HL-60 (cell line): ENCODE results near the gene SPAG9.

Experiments
- DNase-seq, 2 experiments: peaks; one replicate each; pipeline ENCODE4 v3.0.0-alpha.2; 2010 to 2020; ENCODE audit warnings: low read depth in 1 of 2, low spot score in 1 of 2
- H3K27ac ChIP-seq: fragments of 250-450 bp; sonication (Bioruptor Pico); replicated peaks from 2 replicates; pipeline ENCODE4 v1.5.1; 2020; ENCODE audit warnings: mild to moderate bottlenecking, moderate library complexity
- H3K27me3 ChIP-seq: fragments of 250-450 bp; sonication (Bioruptor Pico); 2 replicates; pipeline ENCODE4 v1.5.1; 2021; ENCODE audit warnings: mild to moderate bottlenecking, moderate library complexity; ENCODE audit not compliant: insufficient read depth, poor library complexity, severe bottlenecking
- H3K4me3 ChIP-seq: replicated peaks from 2 replicates; pipeline ENCODE4 v1.5.1; 2011; ENCODE audit warnings: mild to moderate bottlenecking, control low read depth, low read length; ENCODE audit not compliant: insufficient read depth
- GABPA ChIP-seq: IDR thresholded peaks from 2 replicates; pipeline ENCODE4 v1.6.1; 2012; ENCODE audit warnings: low read depth
- POLR2AphosphoS5 ChIP-seq: IDR thresholded peaks from 2 replicates; pipeline ENCODE4 v1.6.1; 2012; ENCODE audit warnings: low read depth
- SPI1 ChIP-seq: IDR thresholded peaks from 2 replicates; pipeline ENCODE4 v1.6.1; 2012; ENCODE audit warnings: low read depth, mild to moderate bottlenecking, borderline replicate concordance
- TF ChIP-seq, protein P1 (sequence below): IDR thresholded peaks from one replicate; pipeline ENCODE4 v1.5.1; 2011; ENCODE audit warnings: low read length, control low read depth, inconsistent platforms; ENCODE audit not compliant: insufficient read depth
- TF ChIP-seq, protein P2 (sequence below): IDR thresholded peaks from 2 replicates; pipeline ENCODE4 v1.6.1; 2012; ENCODE audit warnings: low read depth; ENCODE audit not compliant: insufficient replicate concordance

The SPAG9 gene

DNA sequence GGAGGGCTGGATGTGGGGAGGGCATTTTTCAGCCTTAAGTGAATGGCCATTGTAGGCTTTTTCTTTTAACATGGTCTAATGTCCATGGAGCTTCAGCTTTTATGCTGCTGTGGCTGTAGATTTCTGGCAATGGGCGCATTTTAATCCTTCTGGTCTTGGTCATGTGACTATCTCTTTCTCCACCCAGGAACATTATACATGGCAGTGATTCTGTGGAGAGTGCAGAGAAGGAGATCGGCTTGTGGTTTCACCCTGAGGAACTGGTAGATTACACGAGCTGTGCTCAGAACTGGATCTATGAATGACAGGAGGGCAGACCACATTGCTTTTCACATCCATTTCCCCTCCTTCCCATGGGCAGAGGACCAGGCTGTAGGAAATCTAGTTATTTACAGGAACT lies 40.9 kb upstream of the SPAG9 start:
- no peak for DNase-seq
- no peak overlapping the region for H3K27ac ChIP-seq
- no peaks in the 10 kb centered on the region for H3K27me3 ChIP-seq
- H3K4me3 ChIP-seq, result no peak overlapping the region
- no peak for TF ChIP-seq SPI1

DNA sequence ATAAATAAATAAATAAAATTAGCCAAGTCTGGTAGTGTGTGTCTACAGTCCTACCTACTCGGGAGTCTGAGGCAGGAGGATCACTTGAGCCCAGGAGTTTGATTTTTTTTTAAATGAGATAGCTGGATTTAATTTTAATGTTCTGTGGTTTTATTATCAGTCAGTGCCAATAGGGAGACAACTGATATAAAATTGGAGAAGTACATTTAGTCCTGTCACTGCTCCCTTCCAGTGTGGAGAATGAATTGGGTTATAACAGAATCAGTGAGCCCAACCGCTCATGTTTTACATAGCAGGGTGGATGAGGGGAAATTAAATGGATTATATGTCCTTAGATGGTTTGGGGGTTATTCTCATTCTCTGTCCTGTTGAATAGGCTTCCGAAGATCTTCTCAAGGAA lies 38.9 kb upstream of the SPAG9 start:
- Histone ChIP-seq H3K27me3 (no peaks in the 10 kb centered on the region), H3K27ac (no peak overlapping the region), H3K4me3 (no peak overlapping the region)
- DNase-seq, result no peak
- TF ChIP-seq SPI1 (no peak), GABPA (no peak), POLR2AphosphoS5 (no peak)
- TF ChIP-seq, protein P1, sequence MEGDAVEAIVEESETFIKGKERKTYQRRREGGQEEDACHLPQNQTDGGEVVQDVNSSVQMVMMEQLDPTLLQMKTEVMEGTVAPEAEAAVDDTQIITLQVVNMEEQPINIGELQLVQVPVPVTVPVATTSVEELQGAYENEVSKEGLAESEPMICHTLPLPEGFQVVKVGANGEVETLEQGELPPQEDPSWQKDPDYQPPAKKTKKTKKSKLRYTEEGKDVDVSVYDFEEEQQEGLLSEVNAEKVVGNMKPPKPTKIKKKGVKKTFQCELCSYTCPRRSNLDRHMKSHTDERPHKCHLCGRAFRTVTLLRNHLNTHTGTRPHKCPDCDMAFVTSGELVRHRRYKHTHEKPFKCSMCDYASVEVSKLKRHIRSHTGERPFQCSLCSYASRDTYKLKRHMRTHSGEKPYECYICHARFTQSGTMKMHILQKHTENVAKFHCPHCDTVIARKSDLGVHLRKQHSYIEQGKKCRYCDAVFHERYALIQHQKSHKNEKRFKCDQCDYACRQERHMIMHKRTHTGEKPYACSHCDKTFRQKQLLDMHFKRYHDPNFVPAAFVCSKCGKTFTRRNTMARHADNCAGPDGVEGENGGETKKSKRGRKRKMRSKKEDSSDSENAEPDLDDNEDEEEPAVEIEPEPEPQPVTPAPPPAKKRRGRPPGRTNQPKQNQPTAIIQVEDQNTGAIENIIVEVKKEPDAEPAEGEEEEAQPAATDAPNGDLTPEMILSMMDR, result no peak

DNA sequence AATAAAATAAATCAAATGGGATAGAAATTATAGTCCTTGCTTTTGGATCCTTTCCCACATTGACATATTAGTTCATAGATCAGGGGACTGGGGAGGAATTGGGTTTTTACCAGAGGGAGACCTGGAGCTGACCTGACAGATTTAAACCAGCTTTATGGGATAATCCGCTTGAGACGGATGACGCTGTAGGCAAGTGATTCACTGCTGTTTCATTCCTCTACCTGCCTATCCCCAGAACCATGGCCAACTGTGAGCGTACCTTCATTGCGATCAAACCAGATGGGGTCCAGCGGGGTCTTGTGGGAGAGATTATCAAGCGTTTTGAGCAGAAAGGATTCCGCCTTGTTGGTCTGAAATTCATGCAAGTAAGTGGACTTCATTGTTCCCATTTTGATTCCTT lies 34.7 kb upstream of the SPAG9 start:
- Histone ChIP-seq H3K27ac (no peak overlapping the region), H3K4me3 (no peak overlapping the region)
- TF ChIP-seq GABPA (no peak), SPI1 (no peak), POLR2AphosphoS5 (no peak)
- TF ChIP-seq, protein P2, sequence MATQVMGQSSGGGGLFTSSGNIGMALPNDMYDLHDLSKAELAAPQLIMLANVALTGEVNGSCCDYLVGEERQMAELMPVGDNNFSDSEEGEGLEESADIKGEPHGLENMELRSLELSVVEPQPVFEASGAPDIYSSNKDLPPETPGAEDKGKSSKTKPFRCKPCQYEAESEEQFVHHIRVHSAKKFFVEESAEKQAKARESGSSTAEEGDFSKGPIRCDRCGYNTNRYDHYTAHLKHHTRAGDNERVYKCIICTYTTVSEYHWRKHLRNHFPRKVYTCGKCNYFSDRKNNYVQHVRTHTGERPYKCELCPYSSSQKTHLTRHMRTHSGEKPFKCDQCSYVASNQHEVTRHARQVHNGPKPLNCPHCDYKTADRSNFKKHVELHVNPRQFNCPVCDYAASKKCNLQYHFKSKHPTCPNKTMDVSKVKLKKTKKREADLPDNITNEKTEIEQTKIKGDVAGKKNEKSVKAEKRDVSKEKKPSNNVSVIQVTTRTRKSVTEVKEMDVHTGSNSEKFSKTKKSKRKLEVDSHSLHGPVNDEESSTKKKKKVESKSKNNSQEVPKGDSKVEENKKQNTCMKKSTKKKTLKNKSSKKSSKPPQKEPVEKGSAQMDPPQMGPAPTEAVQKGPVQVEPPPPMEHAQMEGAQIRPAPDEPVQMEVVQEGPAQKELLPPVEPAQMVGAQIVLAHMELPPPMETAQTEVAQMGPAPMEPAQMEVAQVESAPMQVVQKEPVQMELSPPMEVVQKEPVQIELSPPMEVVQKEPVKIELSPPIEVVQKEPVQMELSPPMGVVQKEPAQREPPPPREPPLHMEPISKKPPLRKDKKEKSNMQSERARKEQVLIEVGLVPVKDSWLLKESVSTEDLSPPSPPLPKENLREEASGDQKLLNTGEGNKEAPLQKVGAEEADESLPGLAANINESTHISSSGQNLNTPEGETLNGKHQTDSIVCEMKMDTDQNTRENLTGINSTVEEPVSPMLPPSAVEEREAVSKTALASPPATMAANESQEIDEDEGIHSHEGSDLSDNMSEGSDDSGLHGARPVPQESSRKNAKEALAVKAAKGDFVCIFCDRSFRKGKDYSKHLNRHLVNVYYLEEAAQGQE, result no peak
- TF ChIP-seq, protein P1, result no peak

DNA sequence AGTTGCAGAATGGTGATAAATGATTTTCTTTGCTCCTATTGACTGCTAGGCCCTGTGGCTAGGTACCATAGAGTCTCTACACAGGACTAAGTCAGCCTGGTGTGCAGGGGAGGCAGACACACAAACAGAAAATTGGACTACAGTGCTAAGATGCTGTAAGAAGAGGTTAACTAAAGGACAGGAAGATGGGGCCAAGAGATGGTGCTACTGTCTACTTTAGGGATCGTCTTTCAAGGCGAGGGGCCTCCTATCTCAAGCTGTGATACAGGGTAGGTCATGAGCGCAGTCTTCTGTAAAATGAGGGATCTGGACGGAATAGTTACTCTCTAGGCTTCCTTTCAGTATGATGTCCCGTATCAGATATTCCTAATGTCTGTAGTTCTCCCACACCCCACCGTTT lies 33.5 kb upstream of the SPAG9 start:
- Histone ChIP-seq H3K4me3 (peak overlapping the region; percentile 73), H3K27ac (peak overlapping the region; percentile 89), H3K27me3 (no peaks in the 10 kb centered on the region)
- DNase-seq, result no peak
- TF ChIP-seq, protein P2, result no peak
- TF ChIP-seq GABPA (no peak), POLR2AphosphoS5 (no peak), SPI1 (no peak)
- TF ChIP-seq, protein P1, result no peak

More for the DNA sequence above, 34.7 kb upstream of the SPAG9 start:
- H3K27me3 ChIP-seq, result no peaks in the 10 kb centered on the region
- no peak for DNase-seq
